ENCODE results near the gene TSPAN9.

DNA sequence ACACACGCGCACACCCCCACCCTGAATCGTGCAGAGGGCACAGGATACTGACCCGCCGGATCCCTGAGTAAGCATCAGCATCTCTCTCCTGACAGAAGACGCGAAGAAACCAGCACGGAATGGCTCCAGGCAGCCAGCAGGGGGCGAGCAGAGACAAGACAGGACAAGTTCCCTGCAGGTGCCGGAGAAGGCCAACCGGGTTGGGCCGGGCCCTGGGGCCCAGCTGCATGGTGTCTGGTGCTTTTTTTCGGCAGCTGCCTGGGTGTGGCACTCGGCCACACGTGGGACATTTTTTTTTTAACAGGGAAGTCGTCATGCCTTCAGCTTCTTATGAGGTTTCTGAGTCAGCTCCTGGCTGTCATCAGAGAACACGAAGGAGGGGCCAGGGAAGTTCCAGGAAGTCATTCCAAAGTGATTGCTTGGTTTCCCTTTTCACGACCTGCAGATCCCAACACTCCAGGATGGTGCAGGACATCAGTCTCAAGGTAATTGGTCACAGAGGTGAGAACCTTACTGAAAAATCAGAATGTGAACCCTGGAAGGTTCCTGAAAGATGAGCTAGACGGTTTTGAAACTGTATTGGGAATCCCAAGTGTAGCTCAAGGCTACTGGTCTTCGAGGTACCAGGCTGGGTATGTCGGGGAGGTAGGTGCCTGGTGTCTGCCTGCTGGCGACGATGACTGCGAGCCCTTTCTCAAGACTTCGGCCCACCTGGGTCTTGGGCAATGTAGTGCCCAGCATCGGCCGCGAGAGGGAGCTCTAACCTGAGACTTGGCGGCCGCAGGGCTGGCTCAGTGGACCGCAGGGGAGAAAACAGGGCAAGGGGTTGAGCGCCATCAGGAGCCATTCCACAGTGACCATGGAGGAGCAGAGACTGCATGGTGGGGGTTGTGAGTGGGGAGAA lies 223.0 kb downstream of the TSPAN9 start:
- TF ChIP-seq, protein P1, sequence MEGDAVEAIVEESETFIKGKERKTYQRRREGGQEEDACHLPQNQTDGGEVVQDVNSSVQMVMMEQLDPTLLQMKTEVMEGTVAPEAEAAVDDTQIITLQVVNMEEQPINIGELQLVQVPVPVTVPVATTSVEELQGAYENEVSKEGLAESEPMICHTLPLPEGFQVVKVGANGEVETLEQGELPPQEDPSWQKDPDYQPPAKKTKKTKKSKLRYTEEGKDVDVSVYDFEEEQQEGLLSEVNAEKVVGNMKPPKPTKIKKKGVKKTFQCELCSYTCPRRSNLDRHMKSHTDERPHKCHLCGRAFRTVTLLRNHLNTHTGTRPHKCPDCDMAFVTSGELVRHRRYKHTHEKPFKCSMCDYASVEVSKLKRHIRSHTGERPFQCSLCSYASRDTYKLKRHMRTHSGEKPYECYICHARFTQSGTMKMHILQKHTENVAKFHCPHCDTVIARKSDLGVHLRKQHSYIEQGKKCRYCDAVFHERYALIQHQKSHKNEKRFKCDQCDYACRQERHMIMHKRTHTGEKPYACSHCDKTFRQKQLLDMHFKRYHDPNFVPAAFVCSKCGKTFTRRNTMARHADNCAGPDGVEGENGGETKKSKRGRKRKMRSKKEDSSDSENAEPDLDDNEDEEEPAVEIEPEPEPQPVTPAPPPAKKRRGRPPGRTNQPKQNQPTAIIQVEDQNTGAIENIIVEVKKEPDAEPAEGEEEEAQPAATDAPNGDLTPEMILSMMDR (IDR thresholded peaks at IDR 0.05), result peak in 1 of 3 donors; percentile 83
- no peak for TF ChIP-seq POLR2A (IDR thresholded peaks at IDR 0.05)

All from lower leg skin (tissue), 3 donors.